T-helper 1 cell treated with Interleukin-12 subunit alpha and Interleukin-12 subunit beta and Interleukin-4 antibody, amounts not matched to agents 30 μg/mL and 1 μg/mL, for 36 hours (primary cell): Measurements from ENCODE around the gene AHR.
"Not testable (repeated sequence)": the region's sequence is repeated elsewhere in the genome, so short reads cannot be mapped to it uniquely, and the experiment has no call there.

Experiments
- H3K27ac Mint-ChIP-seq: one replicate; pipeline ENCODE4 v1.8.0; 2021; ENCODE audit warnings: mild to moderate bottlenecking, mixed read lengths
- H3K27me3 Mint-ChIP-seq: one replicate; pipeline ENCODE4 v1.8.0; 2021; ENCODE audit warnings: low read depth, mixed read lengths
- H3K36me3 Mint-ChIP-seq: one replicate; pipeline ENCODE4 v1.8.0; 2021; ENCODE audit warnings: low read depth, mixed read lengths
- H3K4me1 Mint-ChIP-seq: one replicate; pipeline ENCODE4 v1.8.0; 2021; ENCODE audit warnings: low read depth, mixed read lengths
- H3K4me3 Mint-ChIP-seq: one replicate; pipeline ENCODE4 v1.8.0; 2021; ENCODE audit warnings: mild to moderate bottlenecking, moderate library complexity, mixed read lengths
- H3K9me3 Mint-ChIP-seq: one replicate; pipeline ENCODE4 v1.8.0; 2021; ENCODE audit warnings: mixed read lengths

Gene AHR

DNA sequence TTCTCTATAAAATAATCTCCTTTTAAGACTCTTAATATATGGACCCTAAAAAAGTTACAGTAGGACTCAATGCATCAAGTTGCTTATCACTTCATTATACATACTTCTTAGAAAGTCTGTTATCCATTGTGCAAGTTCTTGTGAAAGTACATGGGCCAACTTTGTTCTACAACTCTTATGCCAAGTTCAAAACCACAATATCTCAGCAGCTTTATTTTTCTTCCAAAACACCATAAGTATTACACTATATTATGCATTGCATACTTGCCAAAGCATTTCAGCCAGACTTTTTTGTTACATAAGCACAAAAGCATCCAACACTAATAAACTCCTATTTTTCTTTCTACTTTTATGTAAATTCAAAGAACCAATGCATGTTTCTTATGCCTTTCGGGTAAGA is 94.4 kb downstream of the AHR start:
- no peak overlapping the region for H3K27ac Mint-ChIP-seq
- H3K4me1 Mint-ChIP-seq = no peaks in the 10 kb centered on the region
- H3K36me3 Mint-ChIP-seq = peaks cover 4% of the 10 kb centered on the region
- peaks cover 10% of the 10 kb centered on the region for H3K27me3 Mint-ChIP-seq
- H3K9me3 Mint-ChIP-seq = peaks cover 33% of the 10 kb centered on the region
- no peak overlapping the region for H3K4me3 Mint-ChIP-seq

DNA sequence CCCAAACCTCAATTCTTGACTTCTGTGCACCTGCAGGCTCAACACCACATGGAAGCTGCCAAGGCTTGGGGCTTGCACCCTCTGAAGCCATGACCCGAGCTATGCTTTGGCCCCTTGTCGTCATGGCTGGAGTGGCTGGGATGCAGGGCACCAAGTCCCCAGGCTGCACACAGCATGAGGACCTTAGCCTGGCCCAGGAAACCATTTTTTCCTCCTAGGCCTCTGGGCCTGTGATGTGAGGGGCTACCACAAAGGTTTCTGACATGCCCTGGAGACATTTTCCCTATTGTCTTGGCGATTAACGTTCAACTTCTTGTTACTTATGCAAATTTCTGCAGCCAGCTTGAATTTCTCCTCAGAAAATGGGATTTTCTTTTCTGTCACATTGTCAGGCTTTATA is 96.1 kb downstream of the AHR start:
- H3K4me1 Mint-ChIP-seq, H3K27ac Mint-ChIP-seq, H3K4me3 Mint-ChIP-seq, H3K36me3 Mint-ChIP-seq, H3K27me3 Mint-ChIP-seq: not testable (repeated sequence)
- H3K9me3 Mint-ChIP-seq = peaks cover 33% of the 10 kb centered on the region
